Activated CD8-positive, alpha-beta memory T cell treated with anti-CD3 and anti-CD28 coated beads for 48 hours (primary cell): ENCODE results near the gene SOS1.
"Not testable (repeated sequence)": the region's sequence is repeated elsewhere in the genome, so short reads cannot be mapped to it uniquely, and the experiment has no call there.

Experiments used
- DNase-seq, 3 experiments: peaks; one replicate each; pipeline ENCODE4 v3.0.0-alpha.2; 2020; ENCODE audit warnings: low read depth in 2 of 3, low spot score in 2 of 3

The SOS1 gene

GRCh38 chr2:39120771-39121522 is at the start of gene SOS1:
TSS of gene SOS1 (minus strand) at chr2:39121051. CDS start at chr2:39120422, 629 bp downstream.
- DNase-seq, result peak; percentile 80 to 88 (median 88)

- DNase-seq, result no peak
Measured at GRCh38 chr2:39164089-39164488, 43.2 kb upstream of the SOS1 start.

GRCh38 chr2:39160982-39161381 is 40.1 kb upstream of the SOS1 start:
- DNase-seq, result no peak

GRCh38 chr2:39159283-39159682 is 38.4 kb upstream of the SOS1 start:
- DNase-seq, result no peak

- DNase-seq, result no peak
Measured at GRCh38 chr2:39158351-39158750, 37.5 kb upstream of the SOS1 start.

DNA sequence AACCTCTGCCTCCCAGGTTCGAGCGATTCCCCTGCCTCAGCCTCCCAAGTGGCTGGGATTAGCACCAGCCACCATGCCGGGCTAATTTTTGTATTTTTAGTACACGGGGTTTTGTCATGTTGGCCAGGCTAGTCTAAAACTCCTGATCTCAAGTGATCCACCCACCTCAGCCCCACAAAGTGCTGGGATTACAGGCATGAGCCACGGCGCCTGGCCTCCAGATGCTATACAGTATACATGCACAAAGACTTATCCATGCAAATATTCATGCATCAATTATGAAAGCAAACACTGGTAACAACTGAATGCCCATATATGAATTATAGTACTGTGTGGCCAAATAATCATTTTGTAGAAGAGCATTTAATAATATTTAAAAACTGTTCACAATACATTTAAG is 36.0 kb upstream of the SOS1 start:
- DNase-seq, result no peak

- DNase-seq, result no peak
Measured at GRCh38 chr2:39156107-39156506, 35.3 kb upstream of the SOS1 start.

DNA sequence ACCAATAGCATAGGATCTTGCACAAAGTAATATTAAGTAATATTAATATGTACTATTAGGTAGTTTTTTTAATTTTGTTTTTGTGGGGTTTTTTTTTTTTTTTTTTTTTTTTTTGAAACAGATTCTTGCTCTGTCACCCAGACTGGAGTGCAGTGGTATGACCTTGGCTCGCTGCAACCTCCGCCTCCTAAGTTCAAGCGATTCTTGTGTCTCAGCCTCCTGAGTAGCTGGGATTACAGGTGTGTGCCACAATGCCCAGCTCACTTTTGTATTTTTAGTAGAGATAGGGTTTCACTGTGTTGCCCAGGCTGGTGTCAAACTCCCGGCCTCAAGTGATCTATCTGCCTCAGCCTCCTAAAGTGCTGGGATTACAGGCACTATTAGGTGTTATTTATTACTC is 34.7 kb upstream of the SOS1 start:
- not testable (repeated sequence) for DNase-seq

- no peak for DNase-seq
Measured at GRCh38 chr2:39154944-39155343, 34.1 kb upstream of the SOS1 start.

GRCh38 chr2:39153312-39153711 is 32.5 kb upstream of the SOS1 start:
- DNase-seq, result no peak

DNA sequence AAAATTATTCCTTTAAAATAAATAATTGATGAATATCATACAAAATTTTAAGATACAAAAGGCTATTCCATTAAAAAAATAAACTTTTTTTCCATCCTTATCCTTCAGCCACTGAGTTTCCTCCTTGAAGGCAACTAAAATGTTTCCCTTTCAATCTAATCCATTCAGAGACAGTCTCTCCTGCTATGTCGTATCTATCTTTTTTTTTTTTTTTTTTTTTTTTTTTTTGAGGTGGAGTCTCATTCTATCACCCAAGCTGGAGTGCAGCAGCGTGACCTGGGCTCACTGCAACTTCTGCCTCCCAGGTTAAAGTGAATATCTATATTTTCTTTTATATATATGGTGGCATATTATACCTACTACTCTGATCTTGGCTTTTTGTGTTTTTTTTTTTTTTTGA is 31.7 kb upstream of the SOS1 start:
- DNase-seq, result no peak

GRCh38 chr2:39150890-39151497 is 30.1 kb upstream of the SOS1 start:
- DNase-seq, result no peak

- no peak for DNase-seq
Measured at GRCh38 chr2:39150102-39150562, 29.3 kb upstream of the SOS1 start.

DNA sequence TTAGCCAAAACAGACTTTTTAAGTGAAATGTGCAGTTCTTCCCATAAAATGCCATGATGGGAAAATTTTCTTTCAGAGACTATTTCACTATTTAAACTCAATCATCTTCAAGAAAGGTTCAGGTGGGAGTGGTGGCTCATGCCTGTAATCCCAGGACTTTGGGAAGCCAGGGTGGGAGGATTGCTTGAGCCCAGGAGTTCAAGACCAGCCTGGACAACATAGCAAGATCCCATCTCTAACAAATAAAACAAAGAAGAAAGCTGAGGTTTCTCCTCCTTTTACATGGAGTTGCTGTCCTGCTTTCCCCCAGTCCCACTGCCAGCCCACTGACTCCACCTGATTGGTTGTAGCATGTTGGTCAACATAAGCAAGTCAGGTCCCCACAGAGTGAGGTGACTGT is 25.8 kb upstream of the SOS1 start:
- no peak for DNase-seq

GRCh38 chr2:39145906-39146421 is 25.1 kb upstream of the SOS1 start:
- DNase-seq, result no peak

DNA sequence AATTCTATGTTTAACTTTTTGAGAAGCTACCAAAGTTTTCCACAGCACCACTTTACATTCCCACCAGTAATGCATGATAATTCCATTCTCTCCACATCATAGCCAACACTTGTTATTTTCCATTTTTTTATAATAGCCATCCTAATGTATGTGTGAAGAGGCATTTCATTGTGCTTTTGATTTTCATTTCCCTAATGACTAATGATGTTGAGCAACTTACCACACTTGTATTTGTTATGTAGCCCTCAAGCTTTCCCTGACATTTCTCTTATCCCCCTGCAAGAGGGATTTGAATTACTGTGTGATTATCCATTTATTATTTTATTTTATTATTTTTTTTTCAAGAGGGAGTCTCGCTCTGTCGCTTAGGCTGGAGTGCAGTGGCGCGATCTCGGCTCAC is 23.6 kb upstream of the SOS1 start:
- no peak for DNase-seq

- DNase-seq, result no peak
Measured at GRCh38 chr2:39142904-39143605, 22.2 kb upstream of the SOS1 start.

GRCh38 chr2:39141334-39142271 is 20.8 kb upstream of the SOS1 start:
- DNase-seq, result no peak

- DNase-seq, result not testable (repeated sequence)
Measured at GRCh38 chr2:39140948-39141333, 20.1 kb upstream of the SOS1 start.

DNA sequence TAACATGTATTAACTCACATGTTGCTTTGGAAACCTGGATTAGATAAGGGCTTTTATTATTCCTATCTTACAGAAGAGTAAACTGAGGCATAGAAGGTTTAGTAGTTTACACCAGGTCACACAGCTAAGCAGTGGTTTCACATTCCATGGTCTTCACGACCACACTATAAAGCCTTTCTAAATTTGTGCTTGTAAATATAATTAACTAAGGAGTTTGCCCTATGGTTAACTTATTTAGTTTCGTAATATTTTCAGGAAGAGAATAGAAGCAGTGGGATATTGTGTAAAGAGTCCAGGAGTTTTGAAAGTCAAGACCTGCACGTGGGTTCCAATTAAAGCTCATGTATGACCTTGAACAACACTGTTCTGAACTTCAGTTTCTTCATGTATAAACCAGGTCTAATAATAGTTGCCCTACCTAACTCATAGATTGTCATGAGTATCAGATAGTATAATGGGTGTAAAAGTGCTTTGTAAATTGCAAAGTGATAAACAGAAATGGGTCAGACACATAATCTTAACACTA is 19.5 kb upstream of the SOS1 start:
- DNase-seq, result no peak
